ENCODE results near the gene MRPS23. TPM values are rescaled to one million over a fixed set of nuclear protein-coding genes. Genes with fewer than 3 reads are reported as not detected.

The MRPS23 gene
- polyA plus RNA-seq, 1 donor from 2014 or later, result 80.5 TPM

GRCh38 chr17:57889892-57890856 lies 40.3 kb upstream of the MRPS23 start:
- no peak overlapping the region for H2AFZ ChIP-seq (ENCODE audit: low read depth, low read length)
- no peak overlapping the region for H3K4me3 ChIP-seq (ENCODE audit: low read length)
- no peak overlapping the region for H3K4me2 ChIP-seq (ENCODE audit: low read length)
- H3K9me2 ChIP-seq (ENCODE audit: insufficient read depth, low read length), result no peaks in the 10 kb centered on the region
- no peak overlapping the region for H3K9ac ChIP-seq (ENCODE audit: low read length)
- no peaks in the 10 kb centered on the region for H3F3A ChIP-seq (ENCODE audit: insufficient read depth, low read length, poor library complexity, severe bottlenecking)
- H4K20me1 ChIP-seq (ENCODE audit: insufficient read depth), result no peaks in the 10 kb centered on the region
- no peaks in the 10 kb centered on the region for H3K36me3 ChIP-seq (ENCODE audit: insufficient read depth, low read length)
- H3K27ac ChIP-seq (ENCODE audit: low read length), result no peak overlapping the region
- H3K9me3 ChIP-seq (ENCODE audit: low read length), result no peaks in the 10 kb centered on the region
- H3K27me3 ChIP-seq (ENCODE audit: insufficient read depth, low read depth, low read length), result no peaks in the 10 kb centered on the region
- TF ChIP-seq SMC3 (conservative IDR thresholded peaks at IDR 0.05; ENCODE audit: poor library complexity), result no peak
- no peak for TF ChIP-seq REST (IDR thresholded peaks at IDR 0.05; ENCODE audit: borderline replicate concordance)
- no peak for TF ChIP-seq TAF1 (IDR thresholded peaks at IDR 0.05; ENCODE audit: low read depth)
- TF ChIP-seq EP300 (conservative IDR thresholded peaks at IDR 0.05; ENCODE audit: poor library complexity, severe bottlenecking), result no peak
- no peak for TF ChIP-seq RAD21 (conservative IDR thresholded peaks at IDR 0.05)
- TF ChIP-seq EZH2 (IDR thresholded peaks at IDR 0.05; ENCODE audit: borderline replicate concordance, insufficient read depth, low read length, poor library complexity, severe bottlenecking), result no peak
- TF ChIP-seq POLR2AphosphoS5 (IDR thresholded peaks at IDR 0.05), result no peak
- TF ChIP-seq MXI1 (conservative IDR thresholded peaks at IDR 0.05; ENCODE audit: poor library complexity, severe bottlenecking), result no peak
- TF ChIP-seq CTCF (IDR thresholded peaks at IDR 0.05; ENCODE audit: poor library complexity, severe bottlenecking), result no peak
- H3K79me2 ChIP-seq (replicated peaks; ENCODE audit: insufficient read depth, low read length), result no peaks in the 10 kb centered on the region

GRCh38 chr17:57889252-57889651 lies 39.4 kb upstream of the MRPS23 start:
- Histone ChIP-seq H3F3A (ENCODE audit: insufficient read depth, low read length, poor library complexity, severe bottlenecking) (no peaks in the 10 kb centered on the region), H2AFZ (ENCODE audit: low read depth, low read length) (no peak overlapping the region), H3K9me2 (ENCODE audit: insufficient read depth, low read length) (no peaks in the 10 kb centered on the region), H3K9me3 (ENCODE audit: low read length) (no peaks in the 10 kb centered on the region), H3K4me3 (ENCODE audit: low read length) (no peak overlapping the region), H3K27me3 (ENCODE audit: insufficient read depth, low read depth, low read length) (no peaks in the 10 kb centered on the region), H3K9ac (ENCODE audit: low read length) (no peak overlapping the region), H3K27ac (ENCODE audit: low read length) (no peak overlapping the region), H4K20me1 (ENCODE audit: insufficient read depth) (no peaks in the 10 kb centered on the region), H3K79me2 (replicated peaks; ENCODE audit: insufficient read depth, low read length) (no peaks in the 10 kb centered on the region), H3K4me2 (ENCODE audit: low read length) (no peak overlapping the region), H3K36me3 (ENCODE audit: insufficient read depth, low read length) (no peaks in the 10 kb centered on the region)
- TF ChIP-seq SMC3 (conservative IDR thresholded peaks at IDR 0.05; ENCODE audit: poor library complexity) (no peak), MXI1 (conservative IDR thresholded peaks at IDR 0.05; ENCODE audit: poor library complexity, severe bottlenecking) (no peak), REST (IDR thresholded peaks at IDR 0.05; ENCODE audit: borderline replicate concordance) (no peak), RAD21 (conservative IDR thresholded peaks at IDR 0.05) (no peak), POLR2AphosphoS5 (IDR thresholded peaks at IDR 0.05) (no peak), TAF1 (IDR thresholded peaks at IDR 0.05; ENCODE audit: low read depth) (no peak), CTCF (IDR thresholded peaks at IDR 0.05; ENCODE audit: poor library complexity, severe bottlenecking) (no peak), EZH2 (IDR thresholded peaks at IDR 0.05; ENCODE audit: borderline replicate concordance, insufficient read depth, low read length, poor library complexity, severe bottlenecking) (no peak)
